GM12875 (cell line): ENCODE measurements around the gene BDKRB1.

Experiments used
- H3K4me3 ChIP-seq: one replicate; pipeline ENCODE4 v1.5.1; 2011; ENCODE audit warnings: low read depth, low read length, control low read depth
- TF ChIP-seq, protein P1 (sequence below): IDR thresholded peaks from 2 replicates; pipeline ENCODE4 v1.5.1; 2011; ENCODE audit warnings: low read depth, mild to moderate bottlenecking, control low read depth, inconsistent platforms, low read length, moderate library complexity, borderline replicate concordance; ENCODE audit not compliant: insufficient read depth

The BDKRB1 gene

DNA sequence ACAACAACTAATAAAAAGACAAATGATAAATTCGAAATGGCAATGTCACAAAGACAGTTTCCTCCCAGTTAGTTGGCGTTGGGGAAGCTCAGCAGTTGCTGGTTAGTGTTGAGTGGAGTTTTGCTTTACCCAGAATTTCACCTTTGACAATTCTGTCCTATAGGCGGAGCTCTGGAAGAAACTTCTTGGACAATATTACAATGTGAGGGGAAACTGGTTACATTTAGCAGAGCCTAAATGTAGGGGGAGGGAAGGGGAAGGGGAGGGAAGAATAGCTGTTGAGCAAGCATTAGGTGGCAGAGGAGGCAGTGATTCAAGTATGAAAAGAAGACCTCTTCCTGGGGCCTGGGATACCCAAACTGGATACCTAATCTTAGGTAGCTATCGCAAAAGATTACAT, 51.4 kb downstream of the BDKRB1 start:
- TF ChIP-seq, protein P1, sequence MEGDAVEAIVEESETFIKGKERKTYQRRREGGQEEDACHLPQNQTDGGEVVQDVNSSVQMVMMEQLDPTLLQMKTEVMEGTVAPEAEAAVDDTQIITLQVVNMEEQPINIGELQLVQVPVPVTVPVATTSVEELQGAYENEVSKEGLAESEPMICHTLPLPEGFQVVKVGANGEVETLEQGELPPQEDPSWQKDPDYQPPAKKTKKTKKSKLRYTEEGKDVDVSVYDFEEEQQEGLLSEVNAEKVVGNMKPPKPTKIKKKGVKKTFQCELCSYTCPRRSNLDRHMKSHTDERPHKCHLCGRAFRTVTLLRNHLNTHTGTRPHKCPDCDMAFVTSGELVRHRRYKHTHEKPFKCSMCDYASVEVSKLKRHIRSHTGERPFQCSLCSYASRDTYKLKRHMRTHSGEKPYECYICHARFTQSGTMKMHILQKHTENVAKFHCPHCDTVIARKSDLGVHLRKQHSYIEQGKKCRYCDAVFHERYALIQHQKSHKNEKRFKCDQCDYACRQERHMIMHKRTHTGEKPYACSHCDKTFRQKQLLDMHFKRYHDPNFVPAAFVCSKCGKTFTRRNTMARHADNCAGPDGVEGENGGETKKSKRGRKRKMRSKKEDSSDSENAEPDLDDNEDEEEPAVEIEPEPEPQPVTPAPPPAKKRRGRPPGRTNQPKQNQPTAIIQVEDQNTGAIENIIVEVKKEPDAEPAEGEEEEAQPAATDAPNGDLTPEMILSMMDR = no peak
- no peak overlapping the region for H3K4me3 ChIP-seq

DNA sequence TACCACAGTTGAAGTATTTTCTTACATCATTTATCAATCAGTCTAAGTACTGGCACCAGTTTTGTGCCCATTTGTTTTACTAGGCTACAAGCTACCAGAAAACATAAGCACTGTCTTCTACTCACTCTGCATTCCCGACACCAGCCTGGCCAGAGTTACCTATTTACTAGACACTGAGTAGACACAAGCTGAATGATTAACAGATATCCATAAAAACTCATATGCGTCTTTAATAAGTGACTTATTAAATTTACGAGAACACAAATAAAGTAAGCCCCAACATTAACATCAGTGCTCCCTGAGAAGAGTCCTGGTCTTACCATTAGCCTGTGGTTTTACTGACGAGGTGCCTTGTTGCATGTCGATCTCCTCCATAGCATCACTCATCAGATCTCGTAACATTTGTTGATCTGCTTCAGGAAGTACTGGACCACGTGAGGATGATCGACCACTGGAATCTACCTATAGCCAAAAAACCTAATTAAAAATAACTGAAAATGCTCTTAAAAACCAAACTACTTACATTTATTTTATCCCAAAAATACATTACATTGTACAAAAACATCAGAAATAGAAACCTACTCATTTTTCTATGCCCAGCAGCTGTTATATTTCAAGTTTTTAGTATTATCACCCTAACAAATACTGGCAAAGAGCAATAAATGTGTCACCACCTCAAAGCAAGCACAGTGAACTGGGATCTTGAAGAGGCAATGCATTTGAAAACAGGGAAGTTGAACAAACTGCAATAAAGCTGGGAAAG, 53.3 kb downstream of the BDKRB1 start:
- no peak overlapping the region for H3K4me3 ChIP-seq
- TF ChIP-seq, protein P1 = no peak

DNA sequence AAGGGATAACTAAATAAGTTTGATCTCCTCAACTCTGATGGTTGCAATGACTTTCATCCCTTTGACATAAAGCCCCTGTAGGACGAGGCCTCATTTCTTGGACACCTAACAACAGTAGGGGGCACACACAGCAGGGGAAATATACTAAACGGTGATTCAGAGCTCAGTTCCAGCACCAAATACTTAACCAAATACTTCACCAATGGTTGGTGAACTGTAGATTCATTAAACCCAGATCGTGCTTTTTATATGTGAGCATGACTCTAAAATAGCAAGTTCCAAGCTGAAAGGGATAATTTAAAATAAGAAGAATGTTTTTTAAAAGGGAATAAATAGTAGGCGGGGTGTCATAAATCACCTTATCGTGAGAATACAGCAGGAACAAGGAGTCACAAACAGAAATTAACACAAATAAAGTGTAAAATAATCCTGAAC, 53.9 kb downstream of the BDKRB1 start:
- TF ChIP-seq, protein P1 = no peak

DNA sequence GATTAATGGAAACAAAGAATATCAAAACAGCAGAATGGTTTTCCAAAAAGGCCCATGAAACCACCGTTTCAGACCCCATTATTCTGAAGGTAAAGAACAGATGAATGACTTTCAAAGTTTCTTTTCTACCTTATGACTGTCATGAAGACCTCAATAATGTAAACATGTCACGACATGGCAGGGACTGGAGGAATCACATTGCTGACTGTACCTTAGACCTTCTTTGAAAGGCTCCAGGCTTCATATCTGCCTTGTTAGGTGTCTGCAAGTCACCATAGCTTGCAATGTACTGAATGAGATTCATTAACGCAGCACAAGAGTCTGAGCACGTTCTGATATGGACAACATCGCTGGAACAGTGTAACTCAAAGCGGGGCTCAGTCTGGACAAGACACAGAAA, 54.9 kb downstream of the BDKRB1 start:
- TF ChIP-seq, protein P1 = no peak
- no peak overlapping the region for H3K4me3 ChIP-seq

More for the DNA sequence above, 53.9 kb downstream of the BDKRB1 start:
- H3K4me3 ChIP-seq = no peak overlapping the region
